Measurements from ENCODE around the gene EID3. TPM values are rescaled to one million over a fixed set of nuclear protein-coding genes. Genes with fewer than 3 reads are reported as not detected.

Gene EID3
- total and polyA plus RNA-seq, 2 donors (not counting 1 experiment from before 2014, with no cell fraction given) = 6.4 to 9.4 TPM

- H3K79me2 ChIP-seq (ENCODE audit: control insufficient read depth, insufficient read depth, low read length) = no peaks in the 10 kb centered on the region
- no peaks in the 10 kb centered on the region for H3K9me3 ChIP-seq (ENCODE audit: control extremely low read depth in 1 of 3, control insufficient read depth in 2 of 3, insufficient read depth in 1 of 3, low read length in 2 of 3)
- Mint-ChIP-seq H3K27me3 (no peaks in the 10 kb centered on the region), H3K9me3 (ENCODE audit: insufficient read depth) (no peaks in the 10 kb centered on the region), H3K4me1 (no peaks in the 10 kb centered on the region), H3K4me3 (no peak overlapping the region), H3K27ac (no peak overlapping the region)
- DNase-seq (no peak), ATAC-seq (ENCODE audit: low read depth) (no peak)
- H3K9ac ChIP-seq (ENCODE audit: low read length) = no peak overlapping the region
- 100% methylated on average over 1 of the region's 7 CpGs for WGBS (ENCODE audit: insufficient coverage)
- intact Hi-C loops (cut with micrococcal nuclease) = no loop called here
- POLR2A ChIA-PET = no interaction called here
- H3K4me1 ChIP-seq (ENCODE audit: control insufficient read depth in 2 of 2, insufficient read depth in 2 of 2, low read length in 2 of 2) = no peaks in the 10 kb centered on the region
- TF ChIP-seq EZH2 (IDR thresholded peaks at IDR 0.05; ENCODE audit: borderline replicate concordance, insufficient read depth, low read depth, low read length, poor library complexity, severe bottlenecking) = no peak
- TF ChIP-seq CTCF (IDR thresholded peaks at IDR 0.05) = no peak
- CTCF ChIA-PET = interaction anchor here (0.6 kb wide), 1 partner anchor 116 kb away, joined by 3 read pairs; no protein-coding TSS in a partner anchor
- H3K4me3 ChIP-seq (ENCODE audit: control extremely low read depth in 1 of 5, extremely low read depth in 1 of 5, insufficient read depth in 1 of 5, low read depth in 2 of 5, low read length in 4 of 5) = no peak overlapping the region
- H3K4me2 ChIP-seq (replicated peaks; ENCODE audit: low read depth, low read length, poor library complexity, severe bottlenecking) = no peak overlapping the region
- peaks cover 0 to 46% of the 10 kb centered on the region in 2 experiments for H3K36me3 ChIP-seq (replicated peaks in 1 of 2; ENCODE audit: control extremely low read depth in 1 of 2, control insufficient read depth in 1 of 2, extremely low read depth in 1 of 2, insufficient read depth in 2 of 2, low read length in 1 of 2)
- H2AFZ ChIP-seq (ENCODE audit: insufficient read depth, low read depth, low read length, poor library complexity, severe bottlenecking) = no peak overlapping the region
- no peaks in the 10 kb centered on the region for H3K27me3 ChIP-seq (replicated peaks in 1 of 4; ENCODE audit: control extremely low read depth in 1 of 4, control insufficient read depth in 3 of 4, insufficient read depth in 4 of 4, low read length in 3 of 4)
- no peaks in the 10 kb centered on the region for H4K20me1 ChIP-seq (ENCODE audit: control insufficient read depth, insufficient read depth, low read length, poor library complexity, severe bottlenecking)
- H3K27ac ChIP-seq (ENCODE audit: low read length in 2 of 2) = no peak overlapping the region
These were observed 41.9 kb downstream of the EID3 start for GRCh38 chr12:104345234-104346066.

GRCh38 chr12:104347374-104348075 lies 44.0 kb downstream of the EID3 start:
- no peak overlapping the region for H3K9ac ChIP-seq (ENCODE audit: low read length)
- H3K36me3 ChIP-seq (replicated peaks in 1 of 2; ENCODE audit: control extremely low read depth in 1 of 2, control insufficient read depth in 1 of 2, extremely low read depth in 1 of 2, insufficient read depth in 2 of 2, low read length in 1 of 2) = peaks cover 0 to 33% of the 10 kb centered on the region in 2 experiments
- no peaks in the 10 kb centered on the region for H4K20me1 ChIP-seq (ENCODE audit: control insufficient read depth, insufficient read depth, low read length, poor library complexity, severe bottlenecking)
- no peaks in the 10 kb centered on the region for H3K79me2 ChIP-seq (ENCODE audit: control insufficient read depth, insufficient read depth, low read length)
- TF ChIP-seq CTCF (IDR thresholded peaks at IDR 0.05) (no peak), EZH2 (IDR thresholded peaks at IDR 0.05; ENCODE audit: borderline replicate concordance, insufficient read depth, low read depth, low read length, poor library complexity, severe bottlenecking) (no peak)
- no peak overlapping the region for H2AFZ ChIP-seq (ENCODE audit: insufficient read depth, low read depth, low read length, poor library complexity, severe bottlenecking)
- intact Hi-C loops (cut with micrococcal nuclease) = no loop called here
- H3K27me3 ChIP-seq (replicated peaks in 1 of 4; ENCODE audit: control extremely low read depth in 1 of 4, control insufficient read depth in 3 of 4, insufficient read depth in 4 of 4, low read length in 3 of 4) = no peaks in the 10 kb centered on the region
- Mint-ChIP-seq H3K9me3 (ENCODE audit: insufficient read depth) (no peaks in the 10 kb centered on the region), H3K27ac (no peak overlapping the region), H3K4me3 (no peak overlapping the region), H3K27me3 (no peaks in the 10 kb centered on the region), H3K4me1 (no peaks in the 10 kb centered on the region)
- ChIA-PET POLR2A (no interaction called here), CTCF (interaction anchor here (0.6 kb wide), 1 partner anchor 11 kb away, joined by 3 read pairs; no protein-coding TSS in a partner anchor)
- ATAC-seq (ENCODE audit: low read depth) (no peak), DNase-seq (no peak)
- H3K4me2 ChIP-seq (replicated peaks; ENCODE audit: low read depth, low read length, poor library complexity, severe bottlenecking) = no peak overlapping the region
- no CpG with 5 or more reads among the region's 5 CpGs for WGBS (ENCODE audit: insufficient coverage)
- H3K4me3 ChIP-seq (ENCODE audit: control extremely low read depth in 1 of 5, extremely low read depth in 1 of 5, insufficient read depth in 1 of 5, low read depth in 2 of 5, low read length in 4 of 5) = no peak overlapping the region
- H3K9me3 ChIP-seq (ENCODE audit: control extremely low read depth in 1 of 3, control insufficient read depth in 2 of 3, insufficient read depth in 1 of 3, low read length in 2 of 3) = no peaks in the 10 kb centered on the region
- H3K4me1 ChIP-seq (ENCODE audit: control insufficient read depth in 2 of 2, insufficient read depth in 2 of 2, low read length in 2 of 2) = no peaks in the 10 kb centered on the region
- H3K27ac ChIP-seq (ENCODE audit: low read length in 2 of 2) = no peak overlapping the region

Measured in B cell (primary cell).